ENCODE measurements around the gene KLC1. TPM values are rescaled to one million over a fixed set of nuclear protein-coding genes. Genes with fewer than 3 reads are reported as not detected.

The KLC1 gene
- total RNA-seq, 2 experiments from 2014 or later, result 137 to 140 TPM

DNA sequence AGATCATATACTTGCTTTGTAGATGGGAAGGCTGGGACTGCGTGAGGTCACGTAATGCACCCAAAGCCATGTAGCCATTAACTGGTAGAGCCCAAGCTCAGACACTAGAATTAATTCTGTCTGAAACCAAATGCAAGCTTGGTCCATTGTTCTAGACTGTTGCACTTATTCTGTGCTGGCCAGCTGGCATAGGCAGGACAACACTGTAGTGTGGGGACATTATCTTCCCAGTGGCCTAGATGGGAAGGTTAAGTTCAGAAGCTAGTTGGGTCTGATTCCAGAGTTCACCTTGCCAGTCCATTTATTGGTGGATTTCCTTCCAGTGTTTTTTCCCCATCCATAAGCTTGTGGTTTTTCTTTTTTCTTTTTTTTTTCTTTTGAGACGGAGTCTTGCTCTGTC lies 39.1 kb downstream of the KLC1 start:
- ChIA-PET CTCF (interaction anchor here (1.1 kb wide), 1 partner anchor 12 kb away, joined by 3 read pairs; no protein-coding TSS in a partner anchor), POLR2A (no interaction called here)
- ATAC-seq (no peak), DNase-seq (no peak)
- H3K36me3 Mint-ChIP-seq (ENCODE audit: low read depth), result peaks cover 42% of the 10 kb centered on the region
- H3K4me1 Mint-ChIP-seq (ENCODE audit: low read depth), result no peaks in the 10 kb centered on the region
- H3K9me3 Mint-ChIP-seq (ENCODE audit: insufficient read depth), result no peaks in the 10 kb centered on the region
- H3K27me3 Mint-ChIP-seq (ENCODE audit: low read depth), result no peaks in the 10 kb centered on the region
- H3K4me3 Mint-ChIP-seq, result no peak overlapping the region
- no peak overlapping the region for H3K27ac Mint-ChIP-seq

DNA sequence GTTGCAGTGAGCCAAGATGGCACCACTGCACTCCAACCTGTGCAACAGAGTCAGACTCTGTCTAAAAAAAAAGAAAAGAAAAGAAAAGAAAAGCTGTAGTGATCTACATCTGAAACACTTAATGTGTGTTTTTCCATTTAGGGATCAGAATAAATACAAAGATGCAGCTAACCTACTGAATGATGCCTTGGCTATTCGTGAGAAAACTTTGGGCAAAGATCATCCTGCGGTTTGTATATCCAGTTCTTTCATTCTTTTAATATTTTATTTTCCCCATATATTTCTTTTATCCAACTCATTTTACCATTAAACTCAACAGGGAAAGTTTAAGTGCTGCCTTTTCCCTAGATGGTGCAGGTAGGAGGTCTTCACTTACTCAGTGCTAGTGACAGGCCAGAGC lies 40.4 kb downstream of the KLC1 start:
- Mint-ChIP-seq H3K4me1 (ENCODE audit: low read depth) (no peaks in the 10 kb centered on the region), H3K27ac (no peak overlapping the region), H3K36me3 (ENCODE audit: low read depth) (peaks cover 45% of the 10 kb centered on the region), H3K27me3 (ENCODE audit: low read depth) (no peaks in the 10 kb centered on the region), H3K4me3 (no peak overlapping the region), H3K9me3 (ENCODE audit: insufficient read depth) (no peaks in the 10 kb centered on the region)
- ChIA-PET CTCF (no interaction called here), POLR2A (no interaction called here)
- DNase-seq, result no peak
- no peak for ATAC-seq

DNA sequence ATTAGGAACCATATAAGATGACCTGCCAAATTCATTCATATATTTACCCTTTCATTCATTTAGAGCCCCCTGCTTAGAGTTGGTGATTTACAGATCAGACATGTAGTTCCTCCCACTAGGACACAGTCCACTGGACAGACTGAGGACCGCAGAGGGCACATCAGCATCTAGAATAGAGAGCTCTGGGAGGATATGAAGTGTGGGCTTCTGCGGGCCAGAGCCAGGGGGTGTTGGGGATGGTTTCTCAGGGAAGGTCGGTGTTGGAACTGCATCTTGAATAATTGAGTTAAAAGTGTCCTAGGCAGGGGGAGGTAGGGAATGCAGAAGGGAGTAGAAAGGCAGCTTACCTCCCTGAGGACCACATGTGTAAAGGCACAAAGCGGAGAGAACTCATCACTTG lies 42.9 kb downstream of the KLC1 start:
- no peaks in the 10 kb centered on the region for H3K27me3 Mint-ChIP-seq (ENCODE audit: low read depth)
- no peaks in the 10 kb centered on the region for H3K4me1 Mint-ChIP-seq (ENCODE audit: low read depth)
- DNase-seq (no peak), ATAC-seq (no peak)
- H3K4me3 Mint-ChIP-seq, result no peak overlapping the region
- POLR2A ChIA-PET, result no interaction called here
- no peak overlapping the region for H3K27ac Mint-ChIP-seq
- peaks cover 51% of the 10 kb centered on the region for H3K36me3 Mint-ChIP-seq (ENCODE audit: low read depth)
- CTCF ChIA-PET, result no interaction called here
- no peaks in the 10 kb centered on the region for H3K9me3 Mint-ChIP-seq (ENCODE audit: insufficient read depth)

DNA sequence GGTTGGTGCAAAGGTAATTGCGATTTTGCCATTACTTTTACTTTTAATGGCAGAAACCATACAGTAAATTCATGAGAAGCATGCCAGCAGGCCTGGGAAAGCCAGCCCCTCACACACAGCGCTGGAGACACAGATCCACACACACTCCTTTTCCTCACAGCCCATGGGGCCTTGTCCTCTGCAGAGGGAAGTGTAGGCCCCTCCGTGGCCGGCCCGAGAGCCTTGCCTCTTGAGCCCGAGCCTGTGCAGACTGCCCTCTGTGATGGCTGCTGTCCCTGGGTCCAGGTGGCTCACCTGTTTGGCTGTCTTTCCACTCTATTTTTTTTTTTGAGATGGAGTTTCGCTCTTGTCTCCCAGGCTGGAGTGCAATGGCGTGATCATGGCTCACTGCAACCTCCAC lies 46.9 kb downstream of the KLC1 start:
- no peak for ATAC-seq
- Mint-ChIP-seq H3K27me3 (ENCODE audit: low read depth) (no peaks in the 10 kb centered on the region), H3K36me3 (ENCODE audit: low read depth) (peaks cover 66% of the 10 kb centered on the region), H3K4me1 (ENCODE audit: low read depth) (peaks cover 7% of the 10 kb centered on the region), H3K27ac (no peak overlapping the region), H3K4me3 (no peak overlapping the region), H3K9me3 (ENCODE audit: insufficient read depth) (no peaks in the 10 kb centered on the region)
- DNase-seq, result no peak
- POLR2A ChIA-PET, result no interaction called here
- CTCF ChIA-PET, result no interaction called here

DNA sequence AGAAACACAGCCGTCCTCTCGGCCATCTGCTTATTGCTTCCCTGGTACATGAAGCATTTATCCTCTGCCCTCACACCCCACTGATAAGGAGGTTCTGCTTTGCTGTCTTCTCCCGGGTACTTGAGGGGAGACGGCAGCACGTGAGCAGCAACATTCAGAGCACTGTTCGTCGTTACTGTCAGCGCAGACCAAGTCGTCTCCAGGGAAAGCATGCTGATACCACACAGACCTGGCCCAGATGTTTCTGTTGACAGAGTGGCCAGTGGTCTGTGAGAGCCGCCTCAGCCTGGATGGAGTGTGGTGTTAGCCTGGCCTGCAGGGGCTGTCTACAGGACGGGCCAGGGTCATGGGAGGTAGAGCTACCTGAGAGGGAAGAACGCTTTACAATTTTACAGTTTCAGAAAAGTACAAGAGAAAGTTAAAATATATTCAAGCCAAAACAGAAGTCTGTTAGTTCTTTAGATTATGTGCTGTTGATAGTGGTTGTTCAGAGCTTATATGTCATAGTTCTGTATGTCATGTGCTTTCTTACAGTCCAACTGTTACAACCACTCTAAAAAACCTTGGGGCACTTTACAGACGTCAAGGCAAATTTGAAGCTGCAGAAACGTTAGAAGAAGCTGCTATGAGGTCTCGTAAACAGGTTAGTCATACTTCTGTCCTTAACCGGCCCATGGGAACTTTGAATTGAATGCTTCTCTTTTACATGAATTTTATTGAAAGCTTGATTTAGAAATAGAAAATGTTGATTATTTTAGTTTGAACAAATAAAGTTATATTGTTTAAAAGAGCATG lies 48.1 kb downstream of the KLC1 start:
- Mint-ChIP-seq H3K36me3 (ENCODE audit: low read depth) (peaks cover 67% of the 10 kb centered on the region), H3K27me3 (ENCODE audit: low read depth) (no peaks in the 10 kb centered on the region), H3K4me1 (ENCODE audit: low read depth) (peaks cover 7% of the 10 kb centered on the region), H3K4me3 (no peak overlapping the region), H3K9me3 (ENCODE audit: insufficient read depth) (no peaks in the 10 kb centered on the region), H3K27ac (no peak overlapping the region)
- ATAC-seq (no peak), DNase-seq (no peak)
- ChIA-PET POLR2A (no interaction called here), CTCF (no interaction called here)

- Mint-ChIP-seq H3K27me3 (ENCODE audit: low read depth) (no peaks in the 10 kb centered on the region), H3K4me3 (no peak overlapping the region), H3K4me1 (ENCODE audit: low read depth) (peaks cover 7% of the 10 kb centered on the region), H3K9me3 (ENCODE audit: insufficient read depth) (no peaks in the 10 kb centered on the region), H3K36me3 (ENCODE audit: low read depth) (peaks cover 60% of the 10 kb centered on the region), H3K27ac (no peak overlapping the region)
- peak; percentile 87 for ATAC-seq
- peak; percentile 54 for DNase-seq
- POLR2A ChIA-PET, result interaction anchor here (0.6 kb wide), 1 partner anchor 15 kb away, joined by 3 read pairs; no protein-coding TSS in a partner anchor
- CTCF ChIA-PET, result interaction anchor here (0.6 to 1.4 kb wide), 13 partner anchors 8 to 118 kb away, joined by 3 to 7 read pairs (median 3); partner anchors contain the start of gene BAG5
Observed at GRCh38 chr14:103679351-103679750, 50.3 kb downstream of the KLC1 start.

GRCh38 chr14:103680491-103681231 lies 51.6 kb downstream of the KLC1 start:
- no peaks in the 10 kb centered on the region for H3K9me3 Mint-ChIP-seq (ENCODE audit: insufficient read depth)
- POLR2A ChIA-PET, result no interaction called here

DNA sequence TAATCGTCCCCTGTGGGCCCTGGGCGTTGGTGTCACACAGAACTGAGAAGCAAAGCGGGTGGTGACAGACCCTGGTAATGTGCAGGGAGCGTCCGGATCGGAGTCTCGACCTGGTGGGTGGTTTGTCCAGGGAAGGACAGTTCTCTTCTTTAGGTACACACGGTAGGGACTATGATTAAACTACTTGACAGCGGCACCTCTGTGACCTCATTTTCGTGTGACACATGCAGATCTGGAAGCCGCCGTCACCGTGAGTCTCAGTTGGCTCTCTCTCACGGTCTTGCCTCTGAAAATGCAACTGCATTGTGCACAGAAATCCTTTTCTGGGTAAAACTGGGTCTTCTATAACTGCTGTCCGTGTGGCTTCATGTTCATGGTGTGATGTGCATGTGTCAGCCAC lies 54.1 kb downstream of the KLC1 start:
- H3K27ac Mint-ChIP-seq, result no peak overlapping the region
- ChIA-PET POLR2A (no interaction called here), CTCF (no interaction called here)
- ATAC-seq (no peak), DNase-seq (no peak)
- no peaks in the 10 kb centered on the region for H3K9me3 Mint-ChIP-seq (ENCODE audit: insufficient read depth)
- H3K36me3 Mint-ChIP-seq (ENCODE audit: low read depth), result peaks cover 62% of the 10 kb centered on the region
- no peak overlapping the region for H3K4me3 Mint-ChIP-seq
- peaks cover 7% of the 10 kb centered on the region for H3K4me1 Mint-ChIP-seq (ENCODE audit: low read depth)
- H3K27me3 Mint-ChIP-seq (ENCODE audit: low read depth), result no peaks in the 10 kb centered on the region

More at GRCh38 chr14:103680491-103681231, 51.6 kb downstream of the KLC1 start:
- Mint-ChIP-seq H3K27ac (no peak overlapping the region), H3K36me3 (ENCODE audit: low read depth) (peaks cover 59% of the 10 kb centered on the region), H3K4me1 (ENCODE audit: low read depth) (peaks cover 7% of the 10 kb centered on the region), H3K4me3 (no peak overlapping the region), H3K27me3 (ENCODE audit: low read depth) (no peaks in the 10 kb centered on the region)
- DNase-seq (no peak), ATAC-seq (no peak)
- CTCF ChIA-PET, result interaction anchor here (0.9 to 1.4 kb wide), 11 partner anchors 12 to 182 kb away, joined by 3 to 7 read pairs (median 4); partner anchors contain the start of gene BAG5

DNA sequence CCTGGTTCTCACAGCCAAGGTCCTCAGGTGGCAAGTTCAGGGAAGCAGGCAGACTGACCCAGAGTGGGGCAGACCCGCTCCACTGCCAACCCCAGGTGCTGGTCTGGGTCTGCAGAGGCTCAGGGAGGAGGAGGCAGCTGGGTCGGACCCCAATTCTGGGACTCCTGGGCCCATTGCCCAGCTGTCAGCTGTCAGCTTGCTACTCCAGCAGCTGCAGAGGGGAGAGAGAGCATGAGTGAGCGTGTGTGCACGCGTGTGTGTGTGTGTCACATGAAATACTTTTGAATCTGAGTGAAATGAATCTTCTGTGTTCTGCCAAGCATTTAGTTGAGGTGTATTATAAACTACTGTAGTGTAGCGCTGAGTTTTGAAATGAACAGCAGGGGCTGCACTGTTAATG lies 55.5 kb downstream of the KLC1 start:
- ChIA-PET POLR2A (interaction anchor here (0.9 kb wide), 1 partner anchor 22 kb away, joined by 3 read pairs; no protein-coding TSS in a partner anchor), CTCF (no interaction called here)
- ATAC-seq (no peak), DNase-seq (no peak)
- no peaks in the 10 kb centered on the region for H3K27me3 Mint-ChIP-seq (ENCODE audit: low read depth)
- no peak overlapping the region for H3K27ac Mint-ChIP-seq
- H3K4me1 Mint-ChIP-seq (ENCODE audit: low read depth), result peaks cover 2% of the 10 kb centered on the region
- H3K36me3 Mint-ChIP-seq (ENCODE audit: low read depth), result peaks cover 54% of the 10 kb centered on the region
- no peak overlapping the region for H3K4me3 Mint-ChIP-seq
- no peaks in the 10 kb centered on the region for H3K9me3 Mint-ChIP-seq (ENCODE audit: insufficient read depth)

- CTCF ChIA-PET, result no interaction called here
- Mint-ChIP-seq H3K4me1 (ENCODE audit: low read depth) (no peaks in the 10 kb centered on the region), H3K36me3 (ENCODE audit: low read depth) (peaks cover 50% of the 10 kb centered on the region), H3K27ac (no peak overlapping the region), H3K9me3 (ENCODE audit: insufficient read depth) (no peaks in the 10 kb centered on the region), H3K27me3 (ENCODE audit: low read depth) (no peaks in the 10 kb centered on the region), H3K4me3 (no peak overlapping the region)
- no peak for DNase-seq
- ATAC-seq, result no peak
- POLR2A ChIA-PET, result interaction anchor here (0.9 kb wide), 1 partner anchor 21 kb away, joined by 3 read pairs; no protein-coding TSS in a partner anchor
Observed at GRCh38 chr14:103684871-103685270, 55.9 kb downstream of the KLC1 start.

- Mint-ChIP-seq H3K27ac (no peak overlapping the region), H3K4me1 (ENCODE audit: low read depth) (no peaks in the 10 kb centered on the region), H3K9me3 (ENCODE audit: insufficient read depth) (no peaks in the 10 kb centered on the region), H3K36me3 (ENCODE audit: low read depth) (peaks cover 50% of the 10 kb centered on the region), H3K4me3 (no peak overlapping the region), H3K27me3 (ENCODE audit: low read depth) (no peaks in the 10 kb centered on the region)
- ChIA-PET CTCF (interaction anchor here (1.2 kb wide), 1 partner anchor 114 kb away, joined by 3 read pairs; no protein-coding TSS in a partner anchor), POLR2A (interaction anchor here (0.9 kb wide), 1 partner anchor 21 kb away, joined by 3 read pairs; no protein-coding TSS in a partner anchor)
- DNase-seq (no peak), ATAC-seq (no peak)
Observed at GRCh38 chr14:103685276-103686211, 56.5 kb downstream of the KLC1 start.
